ENCODE results near the gene OSBP2. TPM values are rescaled to one million over a fixed set of nuclear protein-coding genes. Genes with fewer than 3 reads are reported as not detected.
"Not testable (repeated sequence)": the region's sequence is repeated elsewhere in the genome, so short reads cannot be mapped to it uniquely, and the experiment has no call there.

Gene OSBP2
- total RNA-seq, 2 donors from 2014 or later: 4.0 to 16.8 TPM

GRCh38 chr22:30702856-30703255 is 8.2 kb downstream of the OSBP2 start:
- no peaks in the 10 kb centered on the region for H3K4me1 ChIP-seq
- H3K27me3 ChIP-seq: no peaks in the 10 kb centered on the region
- no peak for DNase-seq (ENCODE audit: low spot score)
- no peak overlapping the region for H3K27ac ChIP-seq
- no peaks in the 10 kb centered on the region for H3K9me3 ChIP-seq
- no peak for TF ChIP-seq CTCF (IDR thresholded peaks at IDR 0.05)
- no peaks in the 10 kb centered on the region for H3K36me3 ChIP-seq
- H3K4me3 ChIP-seq: no peak overlapping the region

DNA sequence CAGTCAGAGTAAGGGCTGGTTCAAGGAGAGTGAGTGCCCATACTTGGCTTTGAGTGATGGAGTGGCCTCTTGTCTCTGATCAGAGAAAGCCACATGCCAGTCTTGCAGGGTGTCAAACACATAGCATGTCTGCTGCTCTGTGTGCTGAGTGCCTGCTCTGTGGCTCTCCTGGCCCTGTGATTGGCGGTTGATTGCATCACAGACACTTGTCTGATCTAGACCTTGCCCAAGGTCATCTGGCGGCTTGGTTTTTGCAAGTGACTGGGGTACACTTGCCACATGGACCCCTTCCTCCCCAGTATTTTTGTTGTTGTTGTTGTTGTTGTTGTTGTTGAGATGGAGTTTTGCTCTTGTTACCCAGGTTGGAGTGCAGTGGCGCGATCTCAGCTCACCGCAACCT is 10.3 kb downstream of the OSBP2 start:
- H3K36me3 ChIP-seq: no peaks in the 10 kb centered on the region
- no peaks in the 10 kb centered on the region for H3K9me3 ChIP-seq
- TF ChIP-seq CTCF (IDR thresholded peaks at IDR 0.05): no peak
- no peak overlapping the region for H3K27ac ChIP-seq
- no peaks in the 10 kb centered on the region for H3K27me3 ChIP-seq
- no peak for DNase-seq (ENCODE audit: low spot score)
- H3K4me3 ChIP-seq: no peak overlapping the region
- no peaks in the 10 kb centered on the region for H3K4me1 ChIP-seq

DNA sequence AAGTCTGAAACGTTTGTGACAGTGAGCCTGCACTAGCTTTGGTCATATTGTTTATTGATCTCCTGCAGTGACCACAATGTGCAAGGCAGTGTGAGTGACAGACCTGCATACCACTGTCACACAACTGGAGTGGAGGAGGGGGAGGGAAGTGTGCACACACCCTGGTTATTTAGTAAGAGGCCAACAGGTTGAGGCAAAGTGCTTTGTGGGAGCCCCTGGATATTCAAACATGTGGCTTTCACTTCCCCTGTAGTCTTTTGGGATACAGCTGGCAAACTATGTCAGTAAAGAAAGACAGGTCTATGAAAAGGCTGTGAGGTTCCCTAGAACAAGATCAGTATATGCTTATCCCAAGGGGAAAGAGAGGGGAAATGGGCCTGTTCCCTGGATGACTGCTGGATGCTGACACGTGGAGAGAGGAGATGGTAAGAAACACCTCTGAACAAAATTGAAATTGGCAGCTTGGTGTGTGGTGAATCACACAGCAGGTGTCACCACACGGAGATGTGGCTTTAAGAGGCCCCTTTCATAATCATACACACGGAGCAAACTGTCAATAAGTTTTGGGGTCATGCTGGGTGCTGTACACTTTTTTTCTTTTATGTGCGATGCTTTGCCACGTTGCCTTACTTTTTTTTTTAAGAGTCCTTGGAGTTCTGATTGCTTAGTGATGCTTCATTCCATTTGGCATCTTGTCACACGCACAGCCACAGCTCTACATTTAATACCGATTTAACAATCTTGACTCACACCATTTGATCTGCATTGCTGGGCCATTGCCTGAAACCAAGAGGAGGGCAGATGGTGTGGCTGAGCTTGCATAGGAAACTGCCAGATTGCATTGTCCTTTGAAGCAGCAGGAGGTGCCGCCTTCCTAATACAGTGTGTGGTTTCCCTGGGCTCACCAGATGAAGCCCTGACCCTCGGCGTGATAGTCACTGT is 11.3 kb downstream of the OSBP2 start:
- H3K36me3 ChIP-seq: no peaks in the 10 kb centered on the region
- H3K27me3 ChIP-seq: no peaks in the 10 kb centered on the region
- H3K4me1 ChIP-seq: no peaks in the 10 kb centered on the region
- no peak overlapping the region for H3K4me3 ChIP-seq
- TF ChIP-seq CTCF (IDR thresholded peaks at IDR 0.05): no peak
- no peak for DNase-seq (ENCODE audit: low spot score)
- H3K27ac ChIP-seq: no peak overlapping the region
- H3K9me3 ChIP-seq: no peaks in the 10 kb centered on the region

DNA sequence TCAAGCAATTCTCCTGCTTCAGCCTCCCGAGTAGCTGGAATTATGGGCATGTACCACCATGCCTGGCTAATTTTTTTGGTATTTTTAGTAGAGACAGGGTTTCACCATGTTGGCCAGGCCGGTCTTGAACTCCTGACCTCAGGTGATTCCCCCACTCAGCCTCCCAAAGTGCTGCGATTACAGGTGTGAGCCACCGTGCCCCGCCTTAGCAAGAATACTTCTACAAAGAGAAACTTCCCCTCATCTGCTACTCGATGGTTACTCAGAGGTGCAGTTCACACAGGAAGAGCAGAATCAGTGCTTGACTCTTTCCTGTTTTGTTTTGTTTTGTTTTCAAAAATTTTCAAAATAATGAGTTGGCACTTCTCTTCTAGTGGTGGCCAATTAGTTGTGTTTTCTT is 15.3 kb downstream of the OSBP2 start:
- H3K27me3 ChIP-seq; H3K4me1 ChIP-seq; H3K27ac ChIP-seq; H3K9me3 ChIP-seq; H3K4me3 ChIP-seq; DNase-seq (ENCODE audit: low spot score); H3K36me3 ChIP-seq: not testable (repeated sequence)

- no peak overlapping the region for H3K4me3 ChIP-seq
- no peaks in the 10 kb centered on the region for H3K36me3 ChIP-seq
- H3K9me3 ChIP-seq: no peaks in the 10 kb centered on the region
- H3K27me3 ChIP-seq: no peaks in the 10 kb centered on the region
- no peak overlapping the region for H3K27ac ChIP-seq
- peaks cover 0 to under 1% of the 10 kb centered on the region in 2 donors for H3K4me1 ChIP-seq
- TF ChIP-seq CTCF (IDR thresholded peaks at IDR 0.05): no peak
- no peak for DNase-seq (ENCODE audit: low spot score)
These were observed 17.4 kb downstream of the OSBP2 start for GRCh38 chr22:30712094-30712493.

DNA sequence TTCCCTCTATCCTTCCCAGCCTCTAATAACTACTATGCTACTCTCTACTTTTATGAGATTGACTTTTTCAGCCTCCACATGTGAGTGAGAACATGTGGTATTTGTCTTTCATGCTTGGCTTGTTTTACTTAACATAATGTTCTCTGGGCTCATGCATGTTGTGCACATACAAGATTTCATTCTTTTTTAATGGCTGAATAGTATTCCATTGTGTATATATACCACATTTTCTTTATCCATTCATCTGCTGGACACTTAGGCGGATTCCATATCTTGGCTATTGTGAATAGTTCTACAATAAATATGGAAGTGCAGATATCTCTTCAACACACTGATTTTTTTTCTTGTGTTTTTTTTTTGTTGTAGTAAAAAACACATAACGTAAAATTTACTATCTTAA is 19.4 kb downstream of the OSBP2 start:
- TF ChIP-seq CTCF (IDR thresholded peaks at IDR 0.05): no peak
- no peak overlapping the region for H3K4me3 ChIP-seq
- no peak overlapping the region for H3K27ac ChIP-seq
- H3K36me3 ChIP-seq: no peaks in the 10 kb centered on the region
- DNase-seq (ENCODE audit: low spot score): no peak
- peaks cover 0 to 8% of the 10 kb centered on the region in 2 donors for H3K4me1 ChIP-seq
- H3K27me3 ChIP-seq: no peaks in the 10 kb centered on the region
- no peaks in the 10 kb centered on the region for H3K9me3 ChIP-seq

Measured in right atrium auricular region (tissue), 2 donors.